GM18520 (cell line): ENCODE data around the gene CHN2.

ENCODE experiments used
- ATAC-seq: cut with Tn5 transposase; IDR thresholded peaks from one replicate; pipeline ENCODE4 v1.9.1; 2021; ENCODE audit not compliant: unreplicated experiment

CHN2 gene

DNA sequence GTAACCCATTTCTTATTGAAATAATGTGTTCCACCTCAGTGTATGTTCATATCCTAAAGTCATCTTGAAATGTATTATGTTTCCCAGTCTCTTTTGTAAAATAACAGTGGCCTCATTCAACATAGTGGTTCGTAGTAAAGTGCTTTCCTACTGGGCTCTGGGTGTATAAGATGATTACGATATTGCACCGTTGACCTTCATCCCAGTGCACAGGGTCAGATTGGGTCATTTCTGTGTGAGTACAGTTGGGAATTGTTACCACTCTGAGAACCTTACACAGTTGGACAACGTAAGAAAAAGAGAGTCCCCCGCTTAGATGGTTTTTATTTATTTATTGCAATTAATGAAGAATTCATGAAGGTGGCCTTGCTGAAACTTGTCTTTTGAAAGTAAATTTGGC is 135.6 kb downstream of the CHN2 start:
- ATAC-seq, result no peak

GRCh38 chr7:29331163-29331562 is 136.6 kb downstream of the CHN2 start:
- no peak for ATAC-seq

GRCh38 chr7:29332042-29332811 is 137.7 kb downstream of the CHN2 start:
- ATAC-seq, result no peak

DNA sequence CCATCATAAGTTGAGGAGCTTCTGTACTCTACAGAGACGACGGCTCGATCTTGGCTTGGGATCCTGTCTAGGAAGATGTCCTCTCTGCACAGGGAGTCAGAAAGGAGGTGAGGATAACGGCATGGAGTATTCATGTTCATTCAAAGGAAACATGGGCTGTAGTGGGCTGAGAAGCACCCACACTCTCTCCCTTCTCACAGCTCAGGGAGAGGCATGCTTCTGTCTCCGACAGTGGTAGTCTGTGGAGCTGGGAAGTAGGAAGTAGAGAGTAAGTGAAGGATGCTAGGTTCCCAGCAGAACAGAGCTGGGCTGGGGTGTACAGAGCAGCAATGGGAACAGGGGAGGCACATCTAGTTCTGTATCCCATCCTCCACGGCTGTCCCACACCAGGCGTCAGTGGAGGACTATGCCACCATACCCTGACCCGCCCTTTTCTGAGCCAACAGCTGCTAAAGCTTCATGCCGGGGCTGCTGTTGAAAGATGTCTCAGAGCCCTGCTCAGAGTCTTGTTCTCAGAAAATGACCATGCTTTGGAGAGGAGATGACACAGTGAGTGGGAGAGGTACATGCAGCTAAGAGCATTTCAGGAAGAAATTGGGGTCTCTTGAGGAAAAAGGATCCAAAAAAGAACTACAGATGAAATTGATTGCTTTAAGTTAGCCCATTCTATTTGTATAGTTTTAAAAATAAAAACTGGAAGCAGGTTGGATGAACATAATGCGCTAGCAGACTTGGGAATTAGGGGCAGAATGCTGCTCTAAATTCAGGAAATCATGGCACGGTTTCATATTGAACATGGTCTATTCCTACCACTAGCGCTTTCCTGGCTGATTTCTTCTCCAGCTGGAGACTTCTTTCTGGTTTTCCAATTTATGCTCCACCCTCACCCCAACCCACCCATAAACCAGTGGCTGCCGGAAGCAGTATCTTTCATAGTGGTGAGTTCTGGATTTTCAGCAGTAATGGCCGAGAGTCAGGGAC is 138.6 kb downstream of the CHN2 start:
- ATAC-seq, result no peak

DNA sequence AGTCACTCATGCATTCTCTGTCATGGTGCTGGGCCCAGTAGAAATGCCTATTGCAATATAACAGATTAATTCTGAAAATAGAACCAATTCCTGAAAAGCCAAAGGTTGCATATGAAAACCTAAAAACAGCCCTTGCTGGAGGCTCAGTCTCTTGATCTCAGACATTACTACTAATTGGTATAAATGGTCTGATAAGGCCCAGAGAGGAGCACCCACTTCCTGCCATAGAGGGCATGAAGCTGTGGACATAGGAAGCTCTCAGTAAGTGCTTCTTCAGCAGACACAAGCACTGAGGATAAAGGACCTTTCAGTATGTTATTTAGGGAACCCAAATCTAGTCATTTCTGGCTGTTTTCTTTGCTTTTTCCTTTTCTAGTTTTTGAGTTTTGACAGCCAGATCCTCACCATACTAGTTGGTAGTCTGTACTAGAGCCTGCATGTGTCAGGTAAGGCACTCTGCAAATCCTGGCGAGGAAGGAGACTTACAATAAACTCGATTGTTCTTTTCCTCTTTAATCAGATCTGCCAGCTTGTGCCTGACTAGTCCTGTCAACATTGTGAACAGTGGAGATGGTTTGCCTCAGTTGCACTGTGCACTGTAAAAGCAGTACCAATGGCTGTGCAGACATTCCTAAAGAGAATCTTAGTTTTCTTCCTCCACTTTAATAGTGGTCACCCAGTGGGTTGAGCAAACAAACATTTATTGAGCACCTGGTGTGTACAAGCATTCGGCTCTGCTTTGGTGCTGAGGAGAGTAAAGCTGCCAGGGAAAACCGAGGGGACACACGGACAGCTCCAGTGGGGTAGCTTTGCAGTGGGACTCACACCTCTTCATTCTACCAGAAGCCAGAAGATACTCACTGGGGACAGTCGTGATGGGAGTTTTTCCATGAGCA is 140.9 kb downstream of the CHN2 start:
- ATAC-seq, result no peak

DNA sequence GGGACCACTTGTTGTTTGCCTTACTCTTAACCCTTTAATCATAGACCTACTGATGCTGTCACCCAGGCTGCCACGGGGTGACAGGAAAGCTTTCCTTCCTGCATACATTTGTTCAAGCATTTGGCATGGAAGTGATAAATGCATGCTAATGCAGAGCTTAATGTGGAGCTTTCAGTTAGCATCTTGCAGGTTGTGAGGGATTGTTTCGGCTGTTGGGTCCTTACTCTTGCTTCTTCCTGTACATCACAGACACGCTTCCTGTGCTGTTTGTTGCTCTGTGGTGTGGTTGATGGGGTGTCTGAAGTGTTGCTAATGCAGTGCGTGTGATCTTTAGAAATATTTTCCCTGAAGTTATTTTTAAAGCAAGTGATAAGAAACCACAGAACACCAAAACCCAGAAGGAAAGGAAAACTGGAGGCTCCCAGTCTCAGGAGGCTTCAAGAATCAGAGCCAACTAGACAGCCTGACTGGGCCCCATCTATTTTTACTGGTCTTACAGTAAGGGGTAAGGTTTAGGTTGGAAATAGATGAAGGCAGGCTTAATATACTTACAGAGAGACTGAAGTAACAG is 143.1 kb downstream of the CHN2 start:
- ATAC-seq, result no peak

- no peak for ATAC-seq
Measured at GRCh38 chr7:29340696-29341095, 146.1 kb downstream of the CHN2 start.

DNA sequence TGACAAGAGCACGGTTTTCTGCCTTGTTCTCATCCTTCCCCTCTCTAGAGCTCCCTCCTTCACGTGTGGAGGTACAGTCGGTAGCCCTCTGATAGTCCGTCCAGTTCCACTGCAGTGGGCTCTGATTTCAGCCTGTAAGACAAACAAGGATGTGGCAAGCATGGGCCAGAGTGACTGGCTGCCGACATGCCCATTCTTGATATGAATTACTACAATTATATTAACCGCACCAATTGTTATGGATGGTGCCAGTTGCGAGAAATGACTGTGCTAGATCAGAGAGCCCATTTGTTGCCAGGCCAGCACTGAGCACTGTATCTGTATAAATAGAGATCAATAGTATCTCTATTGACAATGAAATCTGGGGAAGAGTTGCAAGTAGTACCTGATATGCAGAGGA is 146.6 kb downstream of the CHN2 start:
- no peak for ATAC-seq

GRCh38 chr7:29342761-29343160 is 148.2 kb downstream of the CHN2 start:
- no peak for ATAC-seq

GRCh38 chr7:29343399-29343798 is 148.8 kb downstream of the CHN2 start:
- ATAC-seq, result no peak

GRCh38 chr7:29344334-29344978 is 149.9 kb downstream of the CHN2 start:
- ATAC-seq, result no peak

- ATAC-seq, result no peak
Measured at GRCh38 chr7:29345590-29345989, 151.0 kb downstream of the CHN2 start.

GRCh38 chr7:29346231-29346978 is 151.8 kb downstream of the CHN2 start:
- ATAC-seq, result no peak

DNA sequence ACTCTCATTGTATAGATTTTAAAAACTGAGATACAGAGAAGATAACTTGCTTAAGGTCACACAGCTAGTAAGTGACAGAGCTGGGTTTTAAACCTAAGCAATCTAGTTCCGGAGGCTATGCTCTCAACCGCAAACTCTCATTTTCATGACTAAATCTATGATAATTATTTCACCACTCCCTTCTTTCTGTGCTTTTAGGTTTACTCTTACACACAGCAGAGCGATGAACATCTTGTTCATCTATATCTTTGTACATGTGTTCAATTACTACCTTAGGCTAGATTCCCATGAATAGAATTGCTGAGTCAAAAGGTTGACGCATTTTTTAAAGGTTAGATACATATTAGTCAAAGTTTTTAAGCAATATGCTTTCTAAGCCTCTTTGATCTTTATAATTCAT is 154.8 kb downstream of the CHN2 start:
- no peak for ATAC-seq

DNA sequence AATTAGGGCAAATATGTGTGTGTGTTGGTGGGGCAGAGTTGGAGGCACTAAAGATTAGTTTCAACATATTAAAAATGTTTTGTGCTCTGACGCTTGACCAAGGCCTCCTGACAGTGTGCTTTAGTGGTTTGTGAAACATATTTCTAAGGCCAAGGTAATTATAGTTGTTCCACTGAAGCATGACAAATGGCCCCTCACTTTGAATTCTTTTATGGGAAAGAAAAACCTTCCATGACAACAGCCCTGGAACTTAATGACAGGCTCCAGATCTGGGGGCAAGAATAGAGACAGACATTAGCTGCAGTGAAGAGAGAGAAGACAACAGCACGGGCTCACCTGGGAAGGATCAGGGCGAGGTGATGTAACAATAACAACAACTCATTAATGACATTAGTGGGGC is 155.8 kb downstream of the CHN2 start:
- ATAC-seq, result no peak

DNA sequence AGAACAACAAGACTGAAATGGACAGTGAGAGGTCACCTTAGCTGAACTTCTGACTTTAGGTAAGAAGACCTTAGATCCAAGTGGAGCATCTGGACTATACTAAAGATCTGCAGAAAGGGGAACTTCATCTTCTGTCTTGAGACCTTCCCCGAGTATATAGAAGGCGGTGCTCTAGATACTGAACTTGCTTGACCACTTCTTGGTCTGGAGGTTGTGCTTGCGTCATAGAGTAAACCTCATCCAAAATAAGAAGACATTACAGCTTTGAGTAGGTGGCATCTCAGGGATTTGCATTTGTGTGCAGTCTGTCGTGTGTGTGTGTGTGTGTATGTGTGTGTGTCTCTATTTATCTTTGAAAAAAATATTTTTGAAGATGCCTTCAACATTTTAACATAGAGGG is 157.5 kb downstream of the CHN2 start:
- no peak for ATAC-seq

GRCh38 chr7:29353810-29354209 is 159.2 kb downstream of the CHN2 start:
- no peak for ATAC-seq

DNA sequence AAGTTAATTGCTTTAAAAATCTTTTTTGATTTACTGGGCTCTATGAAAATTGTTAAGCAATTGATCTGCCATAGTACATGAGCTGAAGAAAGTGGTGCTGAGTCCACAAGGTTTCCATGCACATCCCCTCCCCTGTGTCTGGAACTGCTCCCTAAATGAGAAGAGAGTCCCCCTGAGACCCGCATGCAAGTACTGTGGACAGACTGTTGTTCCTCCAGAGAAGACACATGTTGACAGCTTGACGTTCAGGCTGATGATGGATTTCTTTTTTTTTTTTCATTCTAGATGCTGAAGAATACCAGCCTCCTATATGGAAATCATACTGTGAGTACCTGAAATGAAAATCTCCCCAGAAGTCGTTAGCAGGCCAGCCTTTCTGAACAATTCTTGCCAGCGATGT is 159.8 kb downstream of the CHN2 start:
- ATAC-seq, result no peak

- ATAC-seq, result no peak
Measured at GRCh38 chr7:29355388-29355787, 160.8 kb downstream of the CHN2 start.

- ATAC-seq, result no peak
Measured at GRCh38 chr7:29356631-29357030, 162.1 kb downstream of the CHN2 start.
